NCI-H526 (cell line): ENCODE results near the gene ZBED4.

ENCODE experiments used
- DNase-seq, 2 experiments: peaks; one replicate each; lab custom pipeline; 2025; lab: John Stamatoyannopoulos, UW

Gene ZBED4

DNA sequence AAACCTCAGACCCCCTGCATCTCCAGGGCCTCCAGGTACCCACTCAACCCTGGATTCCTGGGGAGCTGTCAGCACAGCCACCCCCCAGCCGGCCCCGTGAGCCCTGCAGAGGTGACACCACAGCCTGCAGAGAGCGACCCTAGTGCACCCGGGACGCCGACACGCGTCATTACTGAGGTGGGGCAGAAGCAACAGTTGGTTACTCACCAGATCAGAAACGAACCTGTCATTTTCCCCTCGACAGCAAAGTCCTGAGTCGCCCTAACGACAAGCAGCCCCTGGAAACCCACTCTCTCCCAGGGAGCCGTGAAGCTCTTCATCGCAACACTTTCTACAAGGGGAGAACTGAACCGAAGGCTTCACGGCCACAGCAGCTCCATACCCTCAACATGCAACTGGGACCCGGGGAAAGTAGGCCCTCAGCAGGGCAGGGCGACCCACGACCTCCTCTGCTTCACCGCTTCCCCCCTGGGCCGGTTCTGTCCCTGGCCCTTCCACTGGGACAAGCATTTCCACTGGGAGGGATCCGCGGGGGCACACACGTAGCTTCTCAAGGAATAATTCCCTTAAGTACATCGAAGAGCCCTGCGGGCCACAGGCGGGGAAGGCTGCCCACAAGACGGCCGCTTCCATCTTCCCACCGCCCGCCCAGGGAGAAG lies 27.6 kb upstream of the ZBED4 start:
- peak in 1 of 2 experiments; percentile 8 for DNase-seq

DNA sequence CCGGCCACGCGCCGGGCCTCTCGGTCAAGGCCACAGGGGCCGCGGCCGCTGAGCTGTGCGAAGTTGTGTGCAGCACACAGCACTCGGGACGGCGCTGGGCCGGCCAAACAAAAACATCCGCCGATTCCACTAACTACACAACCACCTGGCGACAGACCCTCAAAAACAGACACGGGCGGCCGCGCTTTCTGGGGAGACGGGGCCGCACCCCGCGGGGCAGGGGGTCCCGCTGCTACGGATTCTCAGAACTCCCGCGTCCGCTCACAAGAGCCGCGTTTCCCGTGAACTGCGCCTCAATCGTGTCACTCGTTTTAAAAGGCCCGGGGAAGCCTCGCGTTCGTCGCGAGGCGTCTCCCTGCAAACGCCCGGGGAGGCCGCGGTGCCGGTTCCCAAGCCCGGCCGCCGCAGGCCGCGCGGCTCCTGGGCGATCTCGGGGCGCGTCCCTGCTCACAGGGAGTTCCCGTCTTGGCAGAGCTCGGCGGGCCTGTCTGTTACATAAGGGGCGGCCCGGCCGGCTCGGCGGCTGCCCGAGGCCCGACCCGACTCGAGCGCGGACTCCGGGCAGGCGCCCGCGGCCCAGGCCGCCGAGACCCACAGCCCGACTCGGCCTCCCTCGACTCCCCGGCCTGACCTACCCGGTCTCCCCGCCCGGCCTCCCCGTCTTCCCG lies 26.9 kb upstream of the ZBED4 start:
- DNase-seq = peak in 1 of 2 experiments; percentile 15

DNA sequence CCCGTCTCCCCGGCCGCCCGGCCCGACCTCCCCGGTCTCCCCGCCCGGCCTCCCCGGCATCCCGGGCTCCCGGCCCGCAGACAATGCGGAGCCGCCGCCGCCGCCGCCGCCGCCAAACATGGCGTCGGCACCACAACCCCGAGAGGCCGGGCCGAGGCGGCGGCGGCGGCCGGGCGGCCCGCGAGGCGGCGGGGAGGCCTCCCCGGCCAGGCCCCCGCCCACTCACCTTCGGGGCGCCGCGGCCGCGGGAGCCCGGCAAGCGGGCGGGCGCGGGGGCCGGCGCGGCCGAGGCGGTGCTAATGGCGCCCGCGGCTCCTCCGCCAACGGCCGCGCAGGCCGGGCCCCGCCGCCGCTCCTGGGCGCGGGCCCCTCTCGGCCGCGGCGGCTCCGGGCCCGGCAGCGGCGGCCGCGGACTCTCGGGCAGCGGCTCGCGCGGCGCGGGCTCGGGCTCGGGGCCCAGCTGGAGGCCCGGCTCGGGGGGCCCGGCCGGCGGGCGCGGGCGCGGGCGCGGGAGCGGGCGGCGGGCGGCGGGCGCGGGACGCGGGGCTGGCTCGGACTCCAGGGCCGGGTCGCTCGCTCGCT lies 26.3 kb upstream of the ZBED4 start:
- peak in 1 of 2 experiments; percentile 21 for DNase-seq

DNA sequence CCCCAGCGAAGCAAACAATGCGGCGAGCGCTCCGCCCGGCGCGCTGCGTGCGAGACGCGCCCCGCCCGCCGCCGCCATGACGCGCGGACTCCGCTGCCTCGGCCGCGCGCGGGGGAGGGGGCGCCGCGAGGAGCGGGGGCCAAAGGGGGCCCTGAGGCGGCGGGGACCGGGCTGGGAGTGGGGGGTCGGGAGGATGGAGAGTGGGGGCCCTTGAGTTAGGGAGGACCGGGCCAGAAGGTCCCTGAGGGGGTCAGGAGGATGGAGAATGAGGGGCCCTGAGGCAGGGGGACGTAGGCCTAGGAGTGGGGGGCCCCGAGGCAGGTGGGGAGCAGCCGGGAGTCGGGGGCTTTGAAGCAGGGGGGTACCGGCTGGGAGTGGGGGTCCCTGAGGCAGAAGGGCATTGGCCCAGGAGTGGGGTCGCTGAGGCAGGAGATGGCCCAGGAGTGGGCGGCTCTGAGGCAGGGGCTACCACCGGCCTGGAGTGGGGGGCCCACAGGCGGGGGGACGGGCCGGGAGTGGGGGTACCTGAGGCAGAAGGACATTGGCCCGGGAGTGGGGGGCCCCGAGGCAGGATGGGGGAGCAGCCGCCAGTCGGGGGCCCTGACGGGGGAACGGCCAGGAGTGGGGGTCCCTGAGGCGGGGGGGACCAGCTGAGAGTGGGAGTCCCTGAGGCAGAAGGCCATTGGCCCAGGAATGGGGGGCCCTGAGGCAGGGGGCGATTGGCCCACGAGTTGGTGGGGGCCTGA lies 25.6 kb upstream of the ZBED4 start, which contains the start of gene BRD1:
Gene BRD1, minus strand, starts transcription at position 21 of the 746 bp plus-strand sequence. CDS start 3,556 bp downstream, outside the sequence.
- DNase-seq = peak in 1 of 2 experiments; percentile 73

DNA sequence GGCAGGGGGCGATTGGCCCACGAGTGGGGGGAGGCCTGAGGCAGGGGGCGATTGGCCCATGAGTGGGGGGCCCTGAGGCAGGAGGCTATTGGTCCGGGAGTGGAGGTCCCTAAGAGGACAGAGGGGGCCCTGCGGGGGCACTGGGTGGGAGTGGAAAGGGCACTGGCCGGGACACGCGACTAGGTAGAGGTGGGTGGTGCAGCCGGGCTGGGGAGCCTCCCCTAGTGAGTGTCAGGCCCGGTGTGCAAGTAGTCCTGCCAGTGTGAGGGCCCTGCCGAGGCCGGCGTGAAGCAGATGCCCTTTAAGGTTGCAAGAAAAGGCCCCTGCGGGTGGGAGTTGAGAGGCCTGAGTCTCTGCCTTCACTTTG lies 25.1 kb upstream of the ZBED4 start:
- no peak for DNase-seq

DNA sequence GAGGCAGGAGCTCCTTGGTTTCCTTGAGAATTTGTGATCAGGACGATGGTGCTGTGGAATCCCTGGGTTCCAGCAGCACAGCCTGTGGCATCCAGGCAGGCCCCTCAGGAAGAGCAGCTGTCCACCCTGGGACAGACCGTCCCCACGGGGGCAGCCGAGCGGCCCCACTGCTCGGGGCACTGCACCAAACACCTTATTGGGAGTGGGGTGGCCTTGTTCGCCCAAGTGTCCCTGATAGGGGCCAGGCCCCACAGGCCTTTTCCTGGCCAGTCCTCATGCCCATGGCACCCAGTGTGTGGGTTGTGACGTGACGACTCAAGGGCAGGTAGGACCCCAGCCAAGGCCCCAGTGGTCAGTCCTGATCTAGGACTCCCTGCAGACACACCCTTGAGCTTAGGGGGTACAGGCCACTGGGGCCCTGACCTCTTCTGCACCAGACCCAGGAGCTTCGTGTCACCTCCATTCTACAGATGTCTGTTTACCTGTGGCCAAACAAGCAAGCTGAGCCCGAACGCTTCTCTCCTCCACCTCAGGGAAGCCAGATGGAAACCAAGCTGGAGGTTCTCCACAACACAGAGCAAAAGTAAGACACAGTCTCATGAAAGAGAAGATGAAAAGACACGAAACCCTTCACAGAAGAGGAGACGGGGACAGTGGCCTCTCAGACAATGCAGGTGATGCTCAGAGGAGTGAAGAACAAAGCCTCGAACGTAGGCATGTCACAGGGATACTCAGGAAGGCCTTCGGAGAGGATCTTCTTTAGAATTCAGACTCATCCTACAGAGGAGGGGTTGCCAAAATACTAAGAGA lies 24.4 kb upstream of the ZBED4 start:
- DNase-seq = no peak

DNA sequence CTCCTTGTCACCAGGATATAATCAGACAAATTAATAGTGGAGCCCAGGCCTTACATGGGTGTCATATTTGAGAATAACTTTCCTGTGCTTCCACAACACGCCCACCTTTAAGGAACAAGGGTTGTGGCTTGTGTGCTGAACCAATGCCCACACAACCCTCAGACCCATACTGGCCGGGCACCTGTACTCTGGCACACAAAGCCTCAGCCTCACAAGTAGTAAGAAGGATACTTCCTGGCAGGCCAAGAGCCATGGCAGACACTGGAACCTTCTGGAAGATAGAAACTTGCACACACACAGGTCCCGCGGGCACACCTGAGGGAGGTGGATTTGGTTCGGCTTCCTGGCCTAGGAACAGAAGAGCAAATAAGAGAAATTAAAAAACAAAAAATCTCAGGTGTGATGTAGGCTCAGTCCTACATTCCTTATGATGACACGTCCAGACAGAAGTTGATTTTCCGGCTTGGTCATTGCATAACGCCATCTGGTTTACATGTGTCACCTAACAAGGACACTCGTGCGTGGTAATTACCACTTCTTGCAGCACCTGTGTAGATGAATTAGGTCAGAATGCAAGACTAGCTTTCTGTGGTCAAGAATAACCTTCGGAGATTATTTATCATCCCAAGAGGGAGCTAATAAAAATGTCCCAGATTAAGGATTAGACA lies 20.2 kb upstream of the ZBED4 start:
- DNase-seq = no peak

DNA sequence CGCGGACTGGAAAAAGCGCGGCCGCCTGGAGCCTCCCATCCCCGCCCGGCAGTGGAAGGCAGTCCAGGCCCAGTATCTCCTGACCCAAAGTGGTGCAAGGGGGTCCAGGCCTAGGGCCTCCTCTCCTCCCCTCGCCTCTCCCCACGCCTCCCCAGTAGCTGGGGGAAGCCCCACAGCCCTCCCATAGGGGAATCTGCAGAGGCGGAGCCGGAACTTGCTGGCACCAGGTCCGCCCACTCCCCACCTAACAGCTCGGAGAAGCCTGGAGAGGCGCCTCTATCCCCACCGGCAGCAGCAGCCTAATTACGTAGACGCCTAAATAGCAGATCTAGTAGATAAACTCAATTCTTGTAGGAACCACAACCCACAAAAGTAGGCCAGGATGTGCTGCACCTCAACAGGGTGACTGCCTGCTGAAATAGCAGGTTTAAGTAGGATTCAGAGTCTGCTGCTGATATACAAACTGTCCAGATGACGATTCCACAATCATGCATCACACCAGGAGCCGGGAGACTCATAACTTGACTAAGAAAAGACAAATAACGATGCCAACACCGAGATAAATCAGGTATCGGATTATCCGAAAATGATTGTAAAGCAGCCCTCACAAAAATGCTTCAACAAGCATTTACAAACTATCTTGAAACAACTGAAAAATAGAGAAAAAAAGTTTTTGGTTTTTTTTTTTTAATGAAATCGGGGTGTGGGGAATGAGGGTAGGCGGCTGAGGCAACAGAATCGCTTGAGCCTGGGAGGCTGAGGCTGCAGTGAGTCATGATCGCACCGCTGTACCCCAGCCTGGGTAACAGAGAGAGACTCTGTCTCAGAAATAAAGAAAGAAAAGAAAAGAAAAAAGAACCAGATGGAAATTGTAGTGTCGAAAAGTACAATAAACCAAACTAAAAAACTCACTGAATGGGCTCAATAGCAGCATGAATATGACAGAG lies 14.6 kb upstream of the ZBED4 start:
- DNase-seq = no peak

DNA sequence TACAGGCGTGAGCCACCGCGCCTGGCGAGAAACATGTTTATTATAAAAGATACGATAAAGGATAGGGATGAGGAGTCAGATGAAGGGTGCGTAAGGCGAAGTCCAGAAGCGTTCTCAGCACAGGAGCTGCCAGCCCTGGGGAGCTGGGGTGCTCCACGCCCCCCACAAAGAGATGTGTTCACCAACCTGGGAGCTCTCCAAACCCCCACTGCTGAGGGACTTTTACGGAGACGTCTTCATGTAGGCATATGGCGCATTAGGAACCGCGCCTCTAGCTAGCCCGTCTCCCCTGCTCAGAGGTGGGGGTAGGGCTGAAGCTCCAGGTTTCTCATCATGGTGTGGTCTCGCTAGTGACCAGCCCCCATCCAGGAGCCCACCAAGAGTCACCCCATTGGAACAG lies 8.4 kb upstream of the ZBED4 start:
- DNase-seq = no peak

DNA sequence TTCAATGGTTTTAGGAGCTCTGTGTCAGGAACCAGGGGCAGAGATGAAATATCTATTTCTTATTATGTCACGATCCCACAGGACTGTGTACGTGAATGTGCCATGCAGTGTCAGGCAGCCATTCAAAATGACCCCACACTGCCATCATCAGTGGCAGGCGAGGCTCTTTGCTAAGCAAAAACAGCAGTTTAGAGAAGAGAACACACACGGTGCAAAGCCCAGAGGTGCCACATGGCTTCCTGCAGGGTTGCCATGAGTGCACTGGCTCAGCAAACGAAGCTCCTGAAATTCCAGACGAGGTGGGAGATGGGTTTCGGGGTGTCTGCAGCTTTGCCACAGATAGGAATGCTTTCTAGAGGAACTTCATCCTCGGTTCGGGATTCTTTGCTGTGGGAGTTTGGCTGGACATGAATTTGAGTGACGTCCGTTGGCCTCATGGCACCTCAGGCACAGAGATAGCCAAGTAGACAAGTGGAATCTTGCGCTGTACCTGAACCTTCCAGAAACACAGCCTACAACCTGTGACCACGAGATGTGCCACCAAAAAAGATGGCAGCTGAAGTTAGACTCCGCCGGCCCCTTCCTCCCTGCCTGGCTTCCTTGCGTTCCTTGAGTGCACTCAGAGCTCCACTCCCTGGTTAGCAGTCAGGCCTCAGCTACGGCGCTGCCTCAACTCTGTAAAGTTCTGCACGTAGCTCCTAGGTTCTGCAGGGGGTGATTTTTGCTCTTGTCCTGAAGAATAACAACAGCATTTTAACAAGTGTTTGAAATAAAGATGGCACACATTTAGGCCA lies 7.8 kb upstream of the ZBED4 start:
- DNase-seq = no peak

DNA sequence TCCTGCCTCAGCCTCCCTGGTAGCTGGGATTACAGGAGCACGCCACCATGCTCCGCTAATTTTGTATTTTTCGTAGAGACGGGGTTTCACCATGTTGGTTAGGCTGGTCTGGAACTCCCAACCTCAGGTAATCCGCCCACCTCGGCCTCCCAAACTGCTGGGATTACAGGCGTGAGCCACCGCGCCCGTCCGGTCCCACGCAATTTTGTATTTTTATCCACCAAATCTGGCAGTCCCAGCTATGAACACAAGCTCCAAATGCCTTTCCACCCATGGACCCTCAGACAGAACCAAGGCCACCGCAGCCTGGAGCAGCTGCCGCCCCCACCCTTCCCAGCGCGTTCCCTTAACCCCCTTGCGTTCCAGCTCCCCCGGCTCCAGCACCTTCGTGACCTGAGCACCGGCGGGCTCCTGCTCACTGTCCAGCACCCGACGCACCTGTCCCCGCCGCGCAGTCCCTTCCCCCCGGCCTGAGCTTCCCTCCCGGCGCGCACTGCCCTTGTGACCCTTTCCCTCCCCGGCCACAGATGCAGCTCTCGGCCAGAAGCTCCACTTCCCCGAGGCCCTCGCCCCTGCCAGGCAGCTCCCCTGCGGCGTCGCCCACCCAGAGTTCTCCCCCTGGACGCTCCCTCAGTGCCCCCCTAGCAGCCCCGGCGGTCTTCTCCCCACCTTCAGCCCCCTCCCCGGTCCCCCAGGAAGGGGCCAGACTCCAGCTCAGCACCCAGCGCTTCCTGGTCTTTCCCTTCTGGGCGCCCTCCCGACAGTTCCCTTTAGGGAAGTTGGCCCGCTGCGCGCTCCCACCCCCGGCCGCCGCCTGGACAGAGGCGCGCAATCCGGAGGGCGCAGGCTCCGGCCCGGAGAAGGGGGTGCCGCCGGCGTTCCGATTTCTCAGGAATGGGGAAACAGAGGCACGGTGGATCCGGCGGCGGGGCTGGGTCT lies 5.6 kb upstream of the ZBED4 start:
- no peak for DNase-seq

DNA sequence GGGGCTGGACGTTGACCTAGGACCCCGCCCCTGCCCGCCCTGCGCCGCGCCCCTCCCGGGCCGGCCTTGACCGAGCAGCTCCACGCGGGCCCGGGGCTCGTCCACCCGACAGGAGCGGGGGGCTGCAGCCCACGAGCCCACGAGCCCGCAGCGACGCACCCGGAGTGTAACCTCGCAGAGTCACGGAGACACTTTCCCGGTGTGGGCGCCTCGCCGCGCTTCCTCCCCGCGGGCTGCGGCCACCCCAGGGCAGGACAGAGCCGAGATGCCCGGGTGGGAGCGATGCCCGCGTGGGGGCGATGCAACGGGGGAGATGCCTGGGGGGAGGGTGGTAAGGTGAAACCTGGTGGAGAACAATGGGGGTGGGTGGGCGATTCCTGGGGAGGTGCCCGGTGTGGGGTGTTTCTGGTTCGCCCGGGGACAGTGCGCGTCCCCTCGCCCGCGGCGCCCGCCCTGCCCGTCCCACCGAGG lies 4.9 kb upstream of the ZBED4 start:
- no peak for DNase-seq

DNA sequence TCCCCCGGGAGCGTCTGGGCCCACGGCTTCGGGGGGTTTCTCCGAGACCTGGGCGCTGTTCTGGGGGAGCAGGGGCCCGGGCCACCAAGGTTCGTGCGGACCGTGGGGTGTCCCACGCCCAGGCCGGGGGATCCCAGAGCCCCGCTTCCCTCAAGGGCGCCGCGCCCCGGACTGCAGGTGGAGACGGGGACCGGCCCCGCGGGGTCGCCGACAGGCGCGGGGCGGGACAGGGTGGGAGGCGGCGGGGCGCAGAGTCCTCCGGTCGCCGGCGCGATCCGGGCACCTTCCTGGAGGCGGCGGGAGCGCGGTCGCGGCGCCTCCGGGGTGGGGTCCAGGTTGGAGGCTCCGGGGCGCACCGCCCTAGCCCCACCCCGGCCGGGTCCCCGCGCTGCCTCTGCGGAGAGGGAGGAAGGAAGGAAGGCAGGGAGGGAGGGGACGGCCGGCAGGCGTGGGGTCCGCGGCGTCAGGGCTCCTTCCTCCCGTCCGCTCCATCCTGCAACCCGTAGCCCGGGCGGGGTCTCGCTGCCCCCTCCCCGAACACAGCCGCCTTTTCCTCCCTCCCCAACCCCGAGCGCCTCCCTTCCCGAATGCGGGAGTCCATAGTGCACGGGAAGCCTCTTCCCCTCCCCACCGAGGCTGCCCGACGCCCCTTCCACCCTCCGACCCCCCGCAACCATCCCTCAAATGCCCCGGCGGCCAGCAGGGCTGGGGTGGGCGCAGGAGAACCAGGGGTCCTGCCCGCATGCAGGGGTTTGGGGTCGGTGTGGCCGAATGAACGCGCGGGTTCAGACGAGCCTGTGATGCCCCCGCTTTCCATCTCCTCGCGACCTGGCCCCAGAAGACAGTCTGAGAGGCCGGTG lies 4.3 kb upstream of the ZBED4 start:
- DNase-seq = no peak

DNA sequence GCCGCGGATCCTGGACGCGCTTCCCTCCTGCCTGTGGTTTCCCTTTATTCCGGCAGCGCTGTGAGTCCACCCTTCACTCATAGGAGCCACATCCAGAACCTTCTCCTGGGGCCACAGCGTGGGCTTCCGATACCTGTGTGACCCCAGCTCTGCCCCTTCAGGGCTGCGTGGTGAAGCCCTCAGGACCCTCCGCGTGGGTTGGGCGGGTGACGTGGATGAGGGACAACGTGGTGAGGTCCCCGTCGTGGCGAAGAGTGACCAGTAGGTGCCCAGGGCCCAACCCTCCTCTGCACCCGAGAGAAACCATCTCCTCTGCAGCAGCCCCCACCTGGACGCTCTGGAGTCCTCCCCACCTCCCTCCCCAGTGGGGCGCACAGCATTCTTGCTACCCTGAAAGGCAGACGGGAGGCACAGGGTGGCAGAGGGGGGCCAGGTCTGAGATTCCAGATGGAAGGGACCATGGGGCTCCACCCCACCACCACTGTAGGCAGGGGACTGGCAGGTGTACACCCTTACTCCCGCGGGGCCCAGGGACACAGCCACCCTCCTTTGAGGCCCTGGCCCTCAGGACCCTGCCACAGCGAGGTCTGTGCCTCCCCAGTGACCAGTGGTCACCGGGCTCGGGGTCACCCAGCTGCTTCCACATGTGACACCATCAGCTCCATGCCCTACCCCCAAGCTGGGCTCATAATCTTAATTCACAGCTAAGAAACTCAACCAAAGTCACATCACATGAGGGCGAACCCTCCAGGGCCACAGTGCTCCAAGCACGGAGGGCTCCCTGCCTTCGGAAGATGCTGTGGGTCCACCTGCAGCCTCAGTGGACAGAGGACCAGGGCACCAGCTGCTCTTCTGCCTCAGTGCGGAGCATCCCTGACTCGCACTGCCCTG lies 3.4 kb upstream of the ZBED4 start:
- DNase-seq = no peak

DNA sequence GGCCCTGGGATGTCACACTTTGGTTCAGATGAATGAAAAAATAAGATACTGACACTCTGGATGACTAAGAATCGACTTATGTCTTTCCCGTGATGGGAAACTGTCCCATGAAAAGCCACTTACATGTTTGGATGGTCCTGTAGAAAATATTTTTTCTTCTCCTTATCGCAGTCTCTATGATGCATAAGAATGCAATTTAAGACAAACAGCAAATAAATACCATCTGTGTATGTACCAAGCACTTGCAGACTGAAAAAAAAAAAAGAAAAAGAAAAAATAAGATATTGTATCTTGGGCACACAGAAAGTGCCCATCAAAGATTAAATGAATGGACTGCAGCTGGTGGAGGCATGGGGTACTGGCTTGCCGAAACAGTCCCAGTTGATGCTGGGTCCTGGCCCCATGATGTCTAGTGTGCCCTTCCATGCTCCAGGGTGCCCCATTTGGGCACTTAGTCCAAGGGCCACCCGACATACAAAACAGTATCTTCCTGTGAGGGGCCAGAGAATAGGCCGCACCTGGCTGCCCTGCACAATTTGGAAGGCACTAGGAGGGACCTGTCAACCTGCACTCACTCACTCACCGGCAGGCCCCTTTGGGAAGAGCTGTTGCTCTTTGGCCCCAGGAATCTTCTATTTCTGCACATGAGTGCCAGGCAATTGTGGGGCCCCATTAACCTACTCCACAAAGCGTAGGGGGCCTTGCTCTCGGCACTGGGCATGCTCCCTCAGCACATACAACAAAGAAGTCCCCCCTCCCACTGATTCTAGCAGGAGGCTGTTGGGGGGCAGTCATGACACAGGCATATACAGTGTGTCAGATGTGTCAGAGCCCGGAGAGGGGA lies 2.5 kb upstream of the ZBED4 start:
- no peak for DNase-seq
